ELF-1 (cell line): ENCODE results near the gene AK9.

Experiments used
- DNase-seq: peaks from one replicate; pipeline ENCODE4 v3.0.0-alpha.2; 2016; ENCODE audit warnings: low read depth, low spot score

Gene AK9

DNA sequence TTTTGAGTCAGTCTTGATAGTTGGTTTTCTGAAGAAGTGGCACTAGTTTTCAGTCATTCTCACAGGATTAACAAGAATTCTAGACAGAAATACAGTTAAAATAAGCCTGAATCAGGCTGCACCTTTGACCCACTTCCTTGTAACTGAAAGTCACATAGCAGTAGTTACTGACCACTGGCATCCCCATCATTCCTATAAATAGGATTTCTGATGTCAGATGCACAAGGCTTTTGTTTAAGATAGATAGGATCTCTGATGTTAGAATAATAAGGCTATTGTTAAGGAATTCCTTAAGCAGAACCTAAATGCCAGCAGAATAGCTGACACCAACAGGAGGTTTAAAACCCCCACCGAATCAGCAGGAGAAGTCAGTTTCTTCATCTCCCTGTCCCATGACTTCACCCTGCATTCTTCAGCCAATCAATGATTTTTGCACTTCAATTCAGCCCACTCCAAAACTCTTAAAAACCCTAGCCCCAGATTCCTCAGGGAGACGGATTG is 177.4 kb downstream of the AK9 start:
- DNase-seq: no peak

DNA sequence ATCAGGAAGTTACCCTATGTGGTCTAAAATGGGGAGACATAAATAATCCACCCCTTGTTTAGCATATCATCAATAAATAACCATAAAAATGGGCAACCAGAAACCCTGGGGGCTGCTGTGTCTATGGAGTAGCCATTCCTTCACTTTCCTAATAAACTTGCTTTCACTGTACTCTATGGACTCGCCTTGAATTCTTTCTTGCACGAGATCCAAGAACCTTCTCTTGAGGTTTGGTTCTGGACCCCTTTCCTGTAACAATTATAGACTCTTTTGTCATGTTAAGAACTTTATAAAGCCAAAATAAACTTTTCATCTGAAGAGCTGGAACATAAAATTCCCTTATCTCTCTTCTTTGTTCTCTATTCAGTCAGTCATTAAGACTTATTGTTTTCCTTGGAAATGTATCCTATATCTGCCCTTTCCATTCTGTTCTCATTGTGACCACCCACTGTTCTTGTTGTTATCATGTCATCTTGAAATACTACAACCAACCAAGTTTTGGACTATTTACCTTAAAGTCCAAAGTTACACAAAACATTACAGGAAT is 178.7 kb downstream of the AK9 start:
- no peak for DNase-seq

DNA sequence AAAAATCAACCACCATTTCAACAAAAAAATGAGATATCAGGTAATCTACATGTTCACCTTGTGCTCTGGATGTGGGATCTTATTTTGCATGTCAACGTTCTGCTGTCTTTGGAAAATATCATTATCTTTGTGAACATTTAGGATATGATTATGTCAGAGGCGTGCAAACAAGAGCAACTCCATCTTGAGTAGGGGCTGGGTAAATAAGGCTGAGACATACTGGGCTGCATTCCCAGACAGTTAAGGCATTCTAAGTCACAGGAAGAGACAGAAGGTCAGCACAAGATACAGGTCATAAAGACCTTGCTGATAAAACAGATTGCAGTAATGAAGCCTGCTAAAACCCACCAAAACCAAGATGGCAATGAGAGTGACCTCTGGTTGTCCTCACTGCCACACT is 179.2 kb downstream of the AK9 start:
- DNase-seq: no peak

DNA sequence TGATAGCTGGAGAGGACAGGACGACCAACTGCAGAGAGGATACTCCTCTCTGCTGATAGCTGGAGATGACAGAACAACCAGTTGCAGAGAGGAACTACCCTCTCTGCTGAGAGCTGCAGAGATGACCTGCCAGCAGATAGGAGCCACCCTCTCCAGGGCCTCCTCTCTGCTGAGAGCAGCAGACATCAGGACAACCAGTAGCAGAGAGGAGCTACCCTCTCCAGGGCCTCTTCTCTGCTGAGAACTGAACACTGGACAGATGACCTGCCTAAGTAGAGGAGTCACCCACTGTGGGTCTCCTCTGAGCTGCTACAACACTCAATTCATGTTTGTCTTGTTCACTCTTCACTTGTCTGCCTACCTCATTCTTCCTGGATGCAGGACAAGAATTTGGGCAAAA is 180.6 kb downstream of the AK9 start:
- DNase-seq: no peak

DNA sequence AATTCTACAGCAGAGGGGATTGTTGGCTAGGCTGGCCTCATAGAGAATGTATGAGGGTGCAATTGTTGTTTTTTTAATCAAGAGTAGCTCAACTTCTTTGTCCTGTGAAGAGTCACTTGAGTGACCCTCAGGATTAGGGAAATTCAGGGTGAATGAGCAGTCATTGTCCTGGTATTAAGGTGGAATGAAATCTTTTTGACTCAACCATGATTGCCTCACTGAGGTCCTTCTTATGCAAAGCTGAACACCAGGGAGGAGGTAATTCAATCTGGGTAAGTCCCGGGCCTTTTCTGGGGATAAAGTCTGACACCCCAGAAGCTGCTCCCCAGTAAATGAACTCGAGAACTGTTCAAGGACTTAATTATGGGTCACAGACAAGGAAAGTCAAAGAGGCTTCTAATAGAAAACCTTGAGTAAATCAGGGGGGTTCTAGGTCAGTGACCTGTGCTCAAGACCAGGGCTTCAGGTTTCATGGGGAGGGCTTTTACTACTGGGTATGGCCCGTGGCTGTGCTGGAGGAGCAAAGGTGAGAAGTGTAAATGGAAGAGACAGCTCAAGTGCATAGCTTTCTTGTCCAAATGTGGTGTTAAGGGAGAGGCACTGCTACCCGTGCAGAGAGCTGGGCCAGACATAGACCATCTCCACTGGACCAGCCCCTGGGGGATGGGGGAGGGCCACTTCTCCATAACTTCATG is 182.7 kb downstream of the AK9 start:
- DNase-seq: no peak

DNA sequence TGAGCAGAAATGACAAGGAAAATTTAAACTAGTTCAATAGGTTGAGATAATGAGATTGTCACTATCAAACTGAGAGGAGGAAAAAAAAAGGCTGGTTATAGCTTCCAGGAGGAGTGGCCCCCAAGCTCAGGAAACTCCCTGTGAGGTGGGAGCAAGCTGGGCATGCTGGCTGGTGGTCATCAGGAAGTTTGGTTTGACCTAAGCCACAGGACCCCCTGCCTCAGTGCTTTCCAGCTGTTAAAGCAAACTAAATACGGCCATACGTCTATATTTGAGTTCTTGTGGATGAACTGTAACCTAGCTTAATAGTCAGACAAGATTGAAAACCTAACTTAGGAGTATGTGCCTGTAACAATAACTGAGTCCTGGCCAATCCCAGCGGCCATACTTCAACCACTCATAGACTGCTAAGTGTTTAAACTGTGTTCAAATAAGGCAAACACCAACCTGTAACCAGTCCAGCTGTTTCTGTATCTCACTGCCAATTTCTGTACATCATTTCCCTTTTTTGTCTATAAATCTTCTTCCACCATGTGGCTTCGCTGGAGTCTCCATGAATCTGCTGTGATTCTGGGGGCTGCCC is 183.4 kb downstream of the AK9 start:
- DNase-seq: no peak

DNA sequence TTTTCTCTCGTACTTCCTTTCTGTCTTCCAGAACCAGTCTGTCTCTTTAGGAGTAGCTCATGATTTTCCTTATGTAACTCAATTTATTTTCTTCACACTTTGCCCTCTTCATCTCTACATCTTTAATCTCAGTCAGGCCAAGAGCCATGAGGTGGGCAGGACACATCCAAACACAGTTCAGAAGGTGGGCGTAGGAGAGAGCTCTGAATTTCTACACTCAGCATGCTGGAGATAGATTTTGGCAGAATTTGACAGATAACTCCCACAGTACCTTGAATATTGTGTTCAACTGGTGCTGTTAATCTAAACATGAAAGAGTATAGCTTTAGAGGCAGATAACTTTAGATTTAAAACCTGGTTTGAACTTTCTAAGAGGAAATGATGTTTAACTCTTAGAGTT is 184.2 kb downstream of the AK9 start:
- DNase-seq: no peak

DNA sequence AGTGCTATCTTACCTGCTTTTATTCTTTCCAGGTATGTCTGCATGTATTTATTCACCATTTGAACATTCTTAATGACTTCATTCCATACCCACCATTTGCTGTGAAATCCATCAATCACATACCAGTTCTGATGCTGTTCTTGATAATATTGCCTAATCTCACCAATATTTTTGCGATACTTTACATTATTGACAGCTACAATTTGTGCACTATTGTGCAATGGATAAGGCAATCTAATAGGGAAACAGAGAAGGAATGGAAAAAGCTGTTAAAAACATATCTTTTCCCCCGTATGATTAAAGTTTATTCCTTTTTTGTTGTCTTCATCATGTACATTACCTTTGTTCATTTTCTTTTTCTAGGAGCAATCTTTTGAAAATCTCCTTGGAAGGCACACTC is 184.7 kb downstream of the AK9 start:
- no peak for DNase-seq

DNA sequence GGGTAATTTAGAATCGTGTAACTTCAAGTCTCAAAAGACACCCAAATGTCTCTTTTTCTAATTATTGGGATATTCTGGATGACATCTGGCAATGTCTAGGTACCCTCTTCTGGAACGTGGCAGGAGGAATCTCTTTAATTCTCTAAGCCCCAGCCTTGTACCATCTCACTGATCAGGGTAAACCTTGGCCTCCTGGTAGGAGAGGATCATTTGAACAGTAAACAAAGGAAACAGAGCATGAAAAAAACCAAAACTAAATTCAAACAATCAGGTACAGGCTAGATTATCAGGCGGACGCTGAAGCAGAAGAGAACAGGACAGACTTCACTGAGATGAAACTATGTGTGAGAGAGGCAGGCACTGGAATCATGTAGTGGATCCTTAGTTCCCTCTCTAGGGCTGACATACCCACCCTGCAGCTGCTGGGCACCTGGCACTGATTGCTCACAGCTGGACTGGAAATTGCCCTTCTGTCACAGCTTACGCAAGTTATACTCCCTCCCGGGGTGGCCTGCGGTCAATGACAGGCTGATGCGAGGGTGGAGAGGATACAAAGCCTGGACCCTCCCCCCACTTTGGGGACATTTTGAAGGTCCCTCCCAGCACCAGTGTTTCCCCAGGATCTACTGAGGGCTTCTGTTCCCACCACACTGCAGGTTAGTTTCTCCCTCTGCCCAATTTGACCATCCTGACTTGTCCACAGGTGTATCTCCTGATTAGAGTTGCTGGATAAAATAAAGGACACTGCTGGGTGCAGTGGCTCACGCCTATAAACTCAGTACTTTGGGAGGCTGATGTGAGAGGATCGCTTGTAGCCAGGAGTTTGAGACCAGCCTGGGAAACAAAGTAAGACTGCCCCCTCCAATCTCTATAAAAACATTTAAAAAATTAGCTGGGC is 187.4 kb downstream of the AK9 start:
- no peak for DNase-seq

DNA sequence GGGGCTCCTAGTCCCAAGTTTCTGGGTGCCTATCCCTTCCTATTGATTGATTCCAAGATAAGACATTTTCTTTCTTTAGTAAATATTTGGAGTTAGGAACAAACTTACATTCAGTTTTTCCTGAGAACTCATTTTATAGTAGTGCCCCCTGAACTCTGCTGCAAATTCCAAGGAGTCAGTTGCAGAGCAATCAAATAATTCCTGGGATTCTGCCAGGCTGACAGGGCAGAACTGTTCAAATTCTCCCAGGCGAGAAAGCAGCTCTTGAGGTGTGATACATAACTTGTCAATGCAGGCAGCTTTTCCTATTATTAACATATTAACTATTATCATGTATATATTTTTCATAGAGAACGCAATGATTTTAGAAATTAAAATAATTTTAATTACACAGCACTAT is 192.1 kb downstream of the AK9 start:
- no peak for DNase-seq

DNA sequence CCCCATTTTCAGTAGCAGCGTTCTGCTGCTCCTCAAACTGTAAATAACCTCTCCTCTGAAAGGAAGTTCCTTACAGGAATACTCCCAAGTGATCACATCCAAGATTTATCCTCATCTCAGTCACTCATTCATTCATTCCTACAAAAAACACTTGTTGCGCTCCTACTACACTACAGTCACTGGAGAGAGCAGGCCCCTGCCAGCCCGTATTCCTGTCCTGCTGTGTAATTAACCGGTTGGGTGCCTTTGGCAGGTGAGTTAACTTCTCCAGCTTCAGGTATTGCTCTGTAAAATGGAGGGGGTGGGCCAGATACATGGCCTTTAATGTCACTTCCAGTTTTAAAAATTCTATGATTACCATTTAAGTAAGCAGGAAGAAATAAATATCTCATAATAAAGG is 192.9 kb downstream of the AK9 start:
- no peak for DNase-seq

DNA sequence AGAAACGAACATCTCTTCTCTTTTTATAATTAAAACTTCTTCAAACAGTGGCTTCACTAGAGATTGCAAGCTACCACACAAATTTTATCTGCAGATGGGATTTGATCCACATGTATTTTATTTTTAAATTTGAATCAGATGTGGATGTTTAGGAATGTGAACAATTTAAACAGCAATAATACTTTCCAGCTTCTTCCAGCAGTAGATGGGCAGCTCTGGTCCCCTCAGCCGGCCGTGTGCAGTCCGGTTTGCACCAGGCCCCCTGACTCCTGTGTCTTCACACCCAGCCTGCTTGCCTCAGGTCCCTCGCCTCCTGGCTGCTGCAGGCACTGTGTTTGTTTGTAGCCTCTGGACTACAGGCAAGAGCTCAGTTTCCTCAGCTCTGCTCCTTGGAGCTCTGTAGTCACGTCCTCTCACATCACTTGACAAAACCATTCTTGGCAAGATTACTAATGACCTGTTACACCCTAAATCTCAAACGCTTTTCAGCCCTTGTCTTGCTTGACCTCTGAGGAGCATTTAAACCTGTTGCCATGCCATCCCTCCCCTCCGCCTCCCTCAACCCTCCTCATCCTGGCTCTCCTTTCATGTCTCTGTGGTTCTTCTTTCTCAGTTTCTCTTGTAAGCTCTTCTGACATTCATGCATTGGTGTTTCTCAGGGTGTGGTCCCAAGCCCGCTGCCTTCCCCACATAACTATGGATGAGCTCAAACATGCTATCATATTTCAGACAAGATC is 194.8 kb downstream of the AK9 start:
- DNase-seq: no peak

DNA sequence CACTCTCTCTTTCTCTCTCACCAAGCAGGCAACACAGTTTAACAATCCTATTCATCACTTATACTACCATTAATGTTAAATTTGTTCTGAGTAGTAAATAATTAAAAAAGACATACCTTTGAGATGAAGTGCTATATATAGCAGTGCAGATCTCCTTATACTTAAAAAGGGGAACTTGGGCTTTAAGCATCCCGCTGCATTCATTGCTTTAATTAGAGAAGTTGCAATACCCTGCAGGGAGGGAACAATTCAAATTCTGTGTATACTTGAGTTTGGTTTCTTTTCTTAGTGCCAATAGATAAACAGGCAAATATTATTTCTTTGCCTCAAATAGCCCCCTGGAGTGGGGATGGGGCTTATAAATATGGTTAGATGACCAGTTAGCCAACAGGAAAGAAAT is 197.1 kb downstream of the AK9 start:
- no peak for DNase-seq

DNA sequence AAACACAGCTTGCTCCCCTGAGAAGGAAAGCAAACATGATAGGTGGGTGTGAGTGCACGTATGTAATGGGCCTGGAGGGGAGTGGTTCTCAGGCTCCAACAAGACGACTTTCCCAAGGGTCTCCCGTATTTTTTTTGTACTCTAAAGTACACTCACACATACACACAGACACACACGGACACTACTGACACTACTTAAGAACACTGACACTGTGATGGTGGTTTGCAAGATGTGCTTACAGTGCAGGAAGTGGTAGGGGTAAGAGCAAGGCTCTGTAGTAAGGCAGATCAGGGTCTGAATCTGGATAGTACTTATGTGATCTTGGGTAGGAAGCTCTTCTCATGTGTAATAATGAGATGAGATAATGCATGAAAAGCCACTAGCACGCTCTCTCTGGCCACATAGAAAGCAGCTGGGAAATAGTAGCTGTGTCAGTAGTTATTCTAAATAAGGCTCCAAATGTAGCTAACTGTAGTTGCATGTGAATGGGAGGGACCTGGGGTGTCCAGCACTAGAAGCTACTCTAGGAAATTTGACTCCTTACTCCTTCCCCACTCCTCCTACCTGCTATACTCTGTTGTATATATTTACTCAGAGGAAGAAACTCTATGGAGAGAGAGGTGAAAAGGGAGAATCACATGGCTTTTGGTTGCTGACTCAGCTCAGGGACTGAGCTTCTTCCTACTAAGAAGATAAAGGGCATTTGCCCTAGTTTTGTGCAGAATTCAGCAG is 199.6 kb downstream of the AK9 start:
- no peak for DNase-seq

DNA sequence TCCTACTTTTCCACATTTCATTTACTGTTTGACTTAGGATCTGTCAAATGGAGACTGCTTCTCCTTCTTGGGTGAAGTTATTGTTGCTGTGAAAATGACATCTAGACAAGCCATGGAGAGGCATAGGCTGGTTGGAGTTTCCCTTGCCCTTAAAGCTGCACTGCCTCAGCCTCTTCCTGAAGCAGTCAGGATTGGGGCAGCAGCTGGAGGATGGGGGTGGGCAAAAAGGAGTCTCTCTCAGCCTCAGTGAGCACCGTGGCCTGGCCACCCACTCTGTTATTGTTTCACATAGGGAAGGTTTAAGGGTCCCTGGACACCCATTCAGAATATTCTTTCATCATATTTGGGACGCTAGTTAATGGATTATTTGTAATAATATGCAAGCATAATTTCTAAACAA is 200.3 kb downstream of the AK9 start:
- DNase-seq: no peak

DNA sequence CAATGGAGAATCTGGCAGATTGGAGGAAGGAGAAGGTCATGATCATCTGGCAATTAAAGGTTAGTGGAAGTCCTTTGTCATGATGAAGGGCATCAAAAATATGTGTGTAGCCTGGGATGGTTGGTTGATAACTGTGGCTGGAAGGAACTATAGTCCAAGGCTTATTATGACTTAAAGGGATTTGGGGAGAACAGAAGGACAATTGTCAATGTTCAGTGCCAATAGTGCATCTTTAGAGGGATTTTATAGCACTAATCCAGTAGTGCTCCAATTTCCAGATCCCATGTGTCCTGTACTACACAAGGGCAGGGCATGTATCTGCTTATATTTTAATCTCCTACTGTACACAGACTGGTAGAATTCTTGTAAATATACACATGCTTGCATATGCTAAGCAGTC is 203.0 kb downstream of the AK9 start:
- no peak for DNase-seq

DNA sequence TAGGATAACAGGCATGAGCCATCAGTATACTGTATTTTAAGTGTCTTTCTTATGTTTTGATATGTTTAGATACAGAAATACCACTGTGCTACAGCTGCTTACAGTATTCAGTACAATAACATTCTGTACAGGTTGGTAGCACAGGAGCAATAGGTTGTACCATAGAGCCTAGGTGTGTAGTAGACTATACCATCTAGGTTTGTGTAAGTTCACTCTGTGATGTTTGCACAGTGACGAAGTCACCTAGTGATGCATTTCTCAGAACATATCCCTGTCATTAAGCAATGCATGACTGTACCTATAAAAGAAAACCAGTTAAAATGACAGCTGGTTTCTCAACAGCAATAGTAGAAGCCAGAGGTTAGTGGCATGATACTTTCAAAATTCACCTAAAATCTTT is 204.9 kb downstream of the AK9 start:
- DNase-seq: no peak

DNA sequence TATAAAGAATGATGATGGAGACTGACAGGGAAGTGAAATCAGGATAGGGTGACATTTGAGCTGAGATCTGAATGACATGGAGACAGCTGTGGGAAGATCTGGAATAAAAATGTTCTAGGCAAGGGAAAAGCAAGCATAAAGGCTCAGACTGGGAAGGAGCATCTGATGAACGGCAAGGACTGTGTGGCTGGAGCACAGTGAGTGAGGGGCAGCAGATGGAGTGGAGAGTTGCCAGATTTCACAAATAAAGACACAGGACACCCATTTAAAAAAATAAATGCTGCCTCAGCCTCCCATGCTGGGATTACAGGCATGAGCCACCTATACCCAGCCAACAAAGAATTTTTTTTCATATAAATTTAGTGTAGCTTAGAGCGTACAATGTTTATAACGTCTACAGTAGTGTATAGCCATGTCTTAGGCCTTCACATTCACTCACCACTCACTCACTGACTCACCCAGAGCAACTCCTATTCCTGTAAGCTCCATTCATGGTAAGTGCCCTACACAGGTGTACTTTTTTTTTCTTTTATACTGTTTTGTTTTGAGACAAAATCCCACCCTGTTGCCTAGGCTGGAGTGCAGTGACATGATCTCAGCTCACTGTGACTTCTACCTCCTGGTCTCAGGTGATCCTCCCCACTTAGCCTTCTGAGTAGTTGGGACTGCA is 205.6 kb downstream of the AK9 start:
- DNase-seq: no peak

DNA sequence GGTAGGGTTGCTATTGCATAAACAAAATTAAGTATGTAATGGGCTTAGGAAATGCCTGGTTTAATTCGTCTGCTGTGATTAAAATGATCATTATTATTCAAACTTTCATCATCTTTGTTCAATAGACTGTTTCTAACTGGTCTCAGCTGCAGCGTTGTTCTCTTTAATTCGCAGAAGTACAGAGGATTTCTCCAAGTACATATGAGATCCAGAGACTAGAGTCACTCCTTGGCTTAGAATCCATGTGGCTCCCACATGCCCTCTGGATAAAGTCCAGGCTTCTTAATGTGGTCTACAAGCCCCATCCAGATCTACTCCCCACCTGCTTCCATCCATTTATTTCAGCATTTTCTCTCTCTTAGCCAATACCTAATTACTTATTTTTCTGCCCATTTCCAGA is 206.9 kb downstream of the AK9 start:
- DNase-seq: no peak

DNA sequence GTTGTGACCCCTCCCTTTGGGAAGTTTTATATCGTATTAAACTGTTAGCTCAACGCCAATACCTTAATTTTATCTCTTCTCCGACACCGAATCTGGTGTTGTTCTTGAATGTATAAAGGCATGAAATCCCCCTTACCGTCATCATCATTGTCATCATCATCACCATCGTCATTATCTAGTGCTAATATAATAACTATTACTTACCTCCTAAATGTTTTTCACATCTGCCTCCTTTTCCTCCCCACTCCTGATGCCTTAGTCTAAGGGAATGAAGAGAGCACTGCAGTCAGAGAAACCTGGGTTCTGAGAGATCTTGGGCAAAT is 207.3 kb downstream of the AK9 start:
- DNase-seq: no peak
